ENCODE measurements around the gene TMC7. TPM values are rescaled to one million over a fixed set of nuclear protein-coding genes. Genes with fewer than 3 reads are reported as not detected.

The TMC7 gene
- total and polyA plus RNA-seq, 2 of the 8 experiments (the other 6 are each of a cell fraction or from before 2014, with no cell fraction given) = 2.3 to 2.6 TPM

DNA sequence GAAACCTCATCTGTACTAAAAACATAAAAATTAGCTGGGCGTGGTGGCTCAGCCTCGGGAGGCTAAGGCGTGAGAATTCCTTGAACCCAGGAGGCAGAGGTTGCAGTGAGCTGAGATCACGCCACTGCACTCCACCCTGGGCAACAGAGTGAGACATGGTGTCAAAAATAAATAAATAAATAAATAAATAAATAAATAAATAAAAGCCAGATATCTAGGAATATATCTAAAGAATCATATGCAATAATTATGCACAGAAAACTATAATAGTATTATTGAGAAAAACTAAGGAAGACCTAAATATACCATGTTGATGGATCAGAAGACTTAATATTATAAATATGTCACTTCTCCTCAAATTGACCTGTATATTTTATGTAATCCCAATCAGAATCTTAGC, 37.0 kb downstream of the TMC7 start (continued):
- TF ChIP-seq NRF1 (IDR thresholded peaks at IDR 0.05; ENCODE audit: low read depth, low read length) = no peak
- TF ChIP-seq SP4 (IDR thresholded peaks at IDR 0.05; ENCODE audit: low read length) = no peak
- no peak for TF ChIP-seq KDM4A (IDR thresholded peaks at IDR 0.05; ENCODE audit: low read depth, low read length, severe bottlenecking)
- no peak for TF ChIP-seq SRF (IDR thresholded peaks at IDR 0.05; ENCODE audit: low read depth, low read length)

All from H1 (cell line).